ENCODE measurements around the gene DGKG.

DGKG gene

DNA sequence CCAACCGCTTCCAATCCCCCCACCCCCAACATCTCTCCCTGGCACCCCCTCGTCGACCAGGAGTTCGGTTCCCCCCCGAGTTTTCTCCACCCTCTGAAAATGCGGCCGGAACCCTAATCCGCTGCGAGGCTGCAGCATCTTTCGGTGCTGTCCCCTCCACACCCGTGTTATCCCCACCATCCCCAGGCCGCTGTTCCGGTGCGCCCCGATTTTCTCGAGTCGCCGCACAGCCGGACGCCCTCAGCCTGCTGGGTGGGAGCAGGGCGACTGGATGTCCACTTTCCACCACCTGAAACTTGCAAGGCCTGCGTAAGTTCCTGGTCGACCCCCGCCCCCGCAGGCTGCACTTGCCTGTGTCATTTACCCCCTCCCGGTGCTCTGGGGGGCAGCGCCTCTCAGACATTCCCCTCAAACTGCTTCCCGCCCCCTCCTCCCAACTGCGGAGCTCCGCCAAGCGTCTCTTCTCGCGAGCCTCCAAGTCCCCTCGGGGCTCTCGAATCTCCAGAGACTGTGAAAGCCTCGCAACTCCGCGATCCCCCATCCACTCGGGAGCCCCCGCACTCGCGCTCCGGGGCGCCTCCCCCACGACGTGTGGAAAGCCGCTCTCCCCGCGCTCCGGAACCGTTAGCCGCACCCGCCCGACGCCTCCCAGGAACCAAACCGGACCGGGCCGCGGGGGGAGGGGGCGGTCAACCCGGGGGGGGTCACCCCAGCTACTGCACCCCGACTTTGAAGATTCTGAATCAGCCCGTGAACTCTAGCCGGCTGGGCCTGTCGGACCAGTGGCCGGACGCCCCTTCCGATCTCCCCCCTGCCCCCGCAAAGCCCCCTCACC lies 253.7 kb downstream of the DGKG start:
- DNase-seq (ENCODE audit: low read depth): no peak

DNA sequence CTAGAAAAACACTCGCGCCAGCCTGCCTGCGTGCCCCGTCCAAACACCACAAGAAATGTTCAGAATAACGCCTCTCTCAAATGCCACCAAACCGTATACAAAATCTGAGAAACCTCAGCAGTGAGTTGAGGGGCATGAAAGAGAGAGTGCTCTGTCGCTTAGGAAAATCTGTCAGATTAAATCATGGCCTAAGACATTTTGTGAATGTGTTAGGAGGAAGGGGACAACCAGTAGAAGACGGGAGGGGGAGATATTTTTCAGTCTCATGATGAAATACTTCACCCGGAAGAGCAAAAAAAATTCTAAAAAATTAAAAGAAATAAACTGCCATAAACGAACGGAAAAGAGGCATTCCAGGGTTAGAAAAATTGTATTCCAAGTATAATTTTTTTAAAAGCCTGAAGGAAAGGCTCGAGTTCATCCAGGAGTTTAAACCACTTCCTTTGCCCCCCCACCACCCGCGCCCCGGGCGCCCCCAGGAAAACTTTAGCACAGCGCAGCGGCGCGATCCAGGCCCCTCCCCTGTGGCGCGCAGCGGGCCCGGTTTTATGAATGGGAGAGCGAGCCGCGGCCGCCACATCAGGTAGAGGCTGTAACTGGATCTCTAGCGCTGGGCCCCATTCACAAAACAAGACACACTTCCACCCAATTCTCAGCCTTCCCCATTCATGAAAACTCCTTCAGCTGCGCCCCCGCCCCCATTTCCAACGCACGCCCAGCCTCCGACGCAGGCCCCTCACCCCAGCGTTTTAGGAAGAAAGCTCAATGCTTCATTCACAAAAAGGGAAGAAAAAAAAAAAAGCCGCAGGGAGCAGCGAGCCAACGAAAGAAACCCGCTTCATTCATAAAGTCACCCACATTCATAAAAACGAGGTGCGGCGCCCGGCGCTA lies 254.6 kb downstream of the DGKG start:
- DNase-seq (ENCODE audit: low read depth): peak; percentile 26

DNA sequence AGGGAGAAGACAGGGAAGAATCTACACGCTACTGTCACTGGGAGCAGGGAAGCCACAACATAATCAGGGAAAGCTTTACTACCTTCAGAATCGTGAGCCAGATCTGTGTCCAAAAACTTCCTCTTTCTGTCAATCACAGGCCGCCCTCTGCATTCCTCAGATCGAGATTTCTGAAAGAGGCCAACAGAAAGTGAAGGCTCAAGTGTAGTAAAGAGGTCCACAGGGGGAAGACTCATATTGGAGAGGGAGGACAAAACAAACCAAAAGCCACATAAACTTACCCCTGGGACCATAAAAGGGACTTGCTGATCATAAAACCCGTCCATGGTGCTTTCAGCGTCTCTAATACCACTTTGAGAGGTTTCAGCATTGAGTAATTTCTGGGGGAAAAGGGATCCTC lies 256.5 kb downstream of the DGKG start:
- DNase-seq (ENCODE audit: low read depth): no peak

DNA sequence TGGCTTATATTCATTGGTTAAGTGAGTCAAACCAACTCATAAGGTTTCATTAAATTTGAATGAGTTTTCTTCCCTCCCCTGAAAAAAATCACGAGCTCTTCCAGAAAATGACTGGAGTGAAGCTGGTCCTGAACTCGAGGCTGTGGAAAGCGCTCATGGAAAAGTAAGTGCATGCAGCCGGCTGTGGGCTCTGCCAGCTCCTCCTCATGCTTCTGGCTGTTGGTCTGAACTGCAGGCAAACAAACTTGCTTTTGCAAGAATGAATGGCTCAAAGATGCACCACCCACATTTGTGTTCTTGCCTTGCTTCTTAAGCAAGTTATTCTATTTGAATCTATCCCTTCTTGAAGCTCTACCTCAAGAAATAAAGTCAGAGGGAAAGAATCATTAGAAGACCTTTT lies 259.3 kb downstream of the DGKG start:
- no peak for DNase-seq (ENCODE audit: low read depth)

DNA sequence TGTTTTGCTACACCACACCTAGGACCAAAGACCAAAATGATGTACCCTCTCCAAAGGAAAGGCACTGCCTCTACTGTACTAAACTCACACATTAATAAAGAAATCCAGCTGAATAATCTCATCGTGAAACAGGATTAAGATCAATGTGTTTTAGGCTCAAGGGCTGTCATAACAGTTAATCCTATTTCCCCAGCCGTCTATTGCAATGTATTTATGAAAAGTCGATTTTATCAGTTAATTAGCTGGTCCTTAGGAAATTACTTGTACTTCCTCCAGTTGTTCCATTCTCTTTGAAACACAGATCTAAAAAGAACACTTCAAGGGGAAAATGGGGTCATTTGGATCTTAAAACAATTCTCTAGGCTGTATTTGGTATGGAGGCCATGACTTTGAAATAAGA lies 261.6 kb downstream of the DGKG start:
- no peak for DNase-seq (ENCODE audit: low read depth)

DNA sequence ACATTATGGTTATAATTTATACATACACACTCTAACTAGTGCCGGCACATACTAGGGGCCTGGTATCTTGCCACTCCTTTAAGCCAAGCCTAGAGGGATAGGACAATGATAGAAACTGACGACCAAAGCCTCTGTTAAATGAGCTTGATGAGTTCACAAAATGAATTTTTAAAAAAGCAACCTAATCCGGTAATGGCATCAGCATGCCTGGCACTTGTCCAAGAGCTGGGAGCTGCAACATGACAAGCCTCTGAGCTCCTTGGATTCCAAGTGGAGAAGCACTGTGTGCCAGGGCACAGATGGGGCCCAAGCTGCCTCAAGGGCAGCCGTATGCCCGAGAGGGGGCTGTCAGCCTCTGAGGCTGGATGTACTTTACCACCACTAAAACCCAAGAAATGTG lies 262.9 kb downstream of the DGKG start:
- no peak for DNase-seq (ENCODE audit: low read depth)

DNA sequence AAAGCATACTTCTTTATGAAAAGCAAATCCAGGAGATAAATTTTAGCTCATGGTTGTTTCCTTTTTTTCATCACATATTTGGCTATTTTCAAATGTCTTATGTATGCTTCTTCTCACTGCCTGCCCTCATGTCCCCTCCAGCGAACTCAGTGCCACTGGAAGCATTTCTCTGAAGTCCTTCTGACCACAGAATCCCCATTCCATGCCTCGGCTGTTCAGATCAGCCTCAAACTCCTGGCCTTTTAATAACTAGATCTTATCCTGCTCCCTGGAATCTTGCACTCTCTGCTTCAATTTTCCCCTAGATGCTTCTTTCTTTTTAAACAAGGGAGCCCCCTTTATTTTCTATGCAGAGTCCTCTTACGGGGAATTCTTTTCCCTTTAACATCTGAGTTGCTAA lies 263.3 kb downstream of the DGKG start:
- no peak for DNase-seq (ENCODE audit: low read depth)

DNA sequence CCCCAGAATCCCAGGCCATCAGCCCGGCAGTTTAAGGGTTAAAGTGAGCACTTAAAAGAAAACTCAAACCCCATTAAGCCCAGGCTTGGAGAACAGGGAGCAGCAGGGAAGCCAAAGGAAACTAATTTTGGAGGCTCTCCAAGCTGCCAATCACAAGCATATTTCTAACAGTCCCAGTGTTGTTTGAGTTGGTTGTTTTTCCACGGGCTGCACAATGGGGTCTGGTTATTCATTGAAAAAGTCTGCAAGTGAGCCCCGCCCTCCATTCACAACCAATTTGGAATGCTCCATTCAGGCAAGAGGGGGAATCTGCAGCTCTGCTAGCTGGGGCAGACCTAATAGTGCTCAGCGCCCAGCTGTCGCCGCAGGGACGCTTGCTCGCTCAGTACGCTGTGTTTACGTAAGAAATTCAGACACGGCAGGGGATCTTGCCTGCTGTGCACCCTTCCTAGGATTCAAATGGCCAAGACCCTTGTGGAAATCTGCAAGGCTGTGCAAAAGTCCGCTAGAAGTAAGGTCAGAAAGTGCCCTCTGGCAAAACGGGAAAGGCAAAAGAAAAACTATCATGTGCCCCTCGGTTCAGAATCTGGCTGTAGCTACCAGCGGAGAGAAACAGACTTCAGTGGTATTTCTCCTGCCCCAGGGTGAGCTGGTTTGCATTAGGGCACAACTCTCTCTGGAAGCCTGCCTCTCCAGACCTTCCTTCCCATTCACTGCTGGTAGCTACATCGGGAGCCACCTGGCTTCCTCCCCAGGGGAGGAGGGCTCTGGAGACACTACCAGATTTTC lies 264.2 kb downstream of the DGKG start:
- DNase-seq (ENCODE audit: low read depth): no peak

DNA sequence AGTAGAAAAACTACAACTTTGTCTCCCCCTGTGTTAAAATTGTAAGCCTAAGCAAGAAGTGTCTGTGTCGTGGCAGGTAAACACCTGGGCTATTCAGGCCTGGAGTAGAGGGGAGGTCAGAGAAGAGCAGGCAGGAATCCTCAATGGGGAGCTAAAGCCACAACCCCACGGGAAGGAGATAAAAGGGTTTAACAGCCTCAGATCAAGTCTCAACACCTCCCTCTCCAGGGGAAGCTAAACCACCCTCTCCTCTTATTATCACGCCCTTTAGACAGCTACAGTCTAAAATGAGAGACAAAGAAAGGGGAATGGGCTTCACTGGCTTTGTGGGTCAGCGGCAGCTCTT lies 264.7 kb downstream of the DGKG start:
- no peak for DNase-seq (ENCODE audit: low read depth)

Measured in activated T-cell treated with anti-CD3 and anti-CD28 coated beads for 1 hour (primary cell).